ENCODE results near the gene ZNF580.

The ZNF580 gene

GRCh38 chr19:55647732-55648584 lies 7.2 kb downstream of the ZNF580 start, which contains the start of gene CCDC106:
Gene CCDC106 (plus strand): TSS chr19:55648212. CDS start chr19:55649047, 835 bp downstream.
- DNase-seq (ENCODE audit: low read depth) = peak; percentile 65

GRCh38 chr19:55648585-55649267 lies 7.9 kb downstream of the ZNF580 start:
- DNase-seq (ENCODE audit: low read depth) = no peak

- no peak for DNase-seq (ENCODE audit: low read depth)
Observed at GRCh38 chr19:55649268-55650125, 8.7 kb downstream of the ZNF580 start.

DNA sequence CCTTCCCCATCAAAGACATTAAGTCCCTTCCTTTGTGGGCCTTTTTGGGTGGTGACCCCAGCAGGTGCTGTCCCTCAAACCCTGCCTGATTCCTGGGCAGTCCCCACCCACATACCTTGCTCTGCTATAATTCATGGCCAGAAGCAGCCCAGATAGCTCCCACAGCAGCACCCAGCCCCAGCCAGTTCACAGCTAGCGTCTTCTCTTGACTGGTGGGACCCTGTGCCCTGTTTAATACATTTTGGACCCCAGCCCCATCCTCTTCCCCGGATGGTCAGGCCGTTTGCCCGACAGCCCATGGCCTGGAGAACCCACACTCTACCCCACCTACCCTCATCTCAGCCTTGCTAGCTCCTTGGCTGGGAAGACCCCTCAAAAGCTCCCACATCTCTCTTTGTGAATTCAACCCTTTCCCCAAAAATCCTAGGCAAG lies 9.3 kb downstream of the ZNF580 start:
- DNase-seq (ENCODE audit: low read depth) = no peak

DNA sequence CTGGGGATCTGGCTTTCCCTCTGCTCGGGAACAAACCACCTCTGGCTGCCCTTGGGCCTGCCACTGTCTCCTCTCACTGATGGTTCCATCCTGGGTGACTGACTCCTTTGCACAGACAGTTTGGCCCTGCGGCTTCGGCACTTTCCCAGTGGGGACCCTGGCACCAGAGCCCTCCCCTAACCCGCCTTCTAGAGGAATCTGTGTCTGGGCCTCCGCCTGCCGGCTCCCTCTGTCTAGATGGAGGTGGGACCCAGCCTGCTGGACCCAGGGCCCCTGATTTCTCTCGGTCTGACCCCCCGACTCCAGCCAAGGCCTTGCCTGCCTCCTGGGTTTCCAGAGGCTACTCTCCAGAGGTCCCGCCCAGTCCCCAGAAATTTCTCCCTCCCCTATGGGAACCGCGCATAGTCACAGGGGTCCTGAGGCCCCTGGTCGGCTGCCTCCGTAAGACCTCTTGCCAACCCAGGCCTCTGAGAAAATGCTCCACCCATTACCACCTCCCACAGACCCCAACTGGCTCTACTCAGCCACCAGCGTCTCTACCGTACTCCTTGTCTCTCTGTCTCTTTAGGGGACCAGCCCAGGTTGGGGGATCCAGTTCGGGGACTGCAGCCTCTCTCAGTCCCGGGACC lies 9.9 kb downstream of the ZNF580 start:
- DNase-seq (ENCODE audit: low read depth) = no peak

GRCh38 chr19:55651236-55651635 lies 10.4 kb downstream of the ZNF580 start:
- no peak for DNase-seq (ENCODE audit: low read depth)

- DNase-seq (ENCODE audit: low read depth) = no peak
Observed at GRCh38 chr19:55652311-55653128, 11.7 kb downstream of the ZNF580 start.

GRCh38 chr19:55653651-55654322 lies 13.0 kb downstream of the ZNF580 start:
- peak; percentile 99 for DNase-seq (ENCODE audit: low read depth)

DNA sequence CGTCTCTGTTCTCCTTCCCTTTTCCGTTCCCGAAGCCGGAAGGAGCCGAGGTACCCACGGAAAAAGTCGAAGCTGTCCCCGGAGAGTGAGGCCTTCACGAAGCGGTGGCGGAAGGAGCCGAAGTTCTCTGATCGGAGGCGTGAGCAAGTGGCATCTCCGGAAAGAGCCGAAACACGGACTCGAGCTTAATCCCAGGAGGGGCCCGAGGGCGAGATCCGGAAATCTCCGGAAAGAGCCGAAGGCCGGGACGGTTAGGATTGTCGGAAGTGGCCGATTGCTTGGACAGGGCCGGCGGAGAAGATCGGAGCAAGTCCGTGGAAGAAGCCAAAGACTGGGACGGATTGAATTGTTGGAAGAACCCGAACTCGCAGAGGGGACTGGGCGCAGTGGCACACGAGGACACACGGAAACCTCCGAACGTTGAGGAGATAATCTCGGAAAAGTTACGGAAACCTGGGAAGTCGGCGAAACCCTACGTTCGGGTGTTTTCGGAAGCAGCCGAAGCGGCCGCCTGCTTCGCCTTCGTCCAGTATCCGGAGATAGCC lies 13.6 kb downstream of the ZNF580 start:
- DNase-seq (ENCODE audit: low read depth) = peak; percentile 100

DNA sequence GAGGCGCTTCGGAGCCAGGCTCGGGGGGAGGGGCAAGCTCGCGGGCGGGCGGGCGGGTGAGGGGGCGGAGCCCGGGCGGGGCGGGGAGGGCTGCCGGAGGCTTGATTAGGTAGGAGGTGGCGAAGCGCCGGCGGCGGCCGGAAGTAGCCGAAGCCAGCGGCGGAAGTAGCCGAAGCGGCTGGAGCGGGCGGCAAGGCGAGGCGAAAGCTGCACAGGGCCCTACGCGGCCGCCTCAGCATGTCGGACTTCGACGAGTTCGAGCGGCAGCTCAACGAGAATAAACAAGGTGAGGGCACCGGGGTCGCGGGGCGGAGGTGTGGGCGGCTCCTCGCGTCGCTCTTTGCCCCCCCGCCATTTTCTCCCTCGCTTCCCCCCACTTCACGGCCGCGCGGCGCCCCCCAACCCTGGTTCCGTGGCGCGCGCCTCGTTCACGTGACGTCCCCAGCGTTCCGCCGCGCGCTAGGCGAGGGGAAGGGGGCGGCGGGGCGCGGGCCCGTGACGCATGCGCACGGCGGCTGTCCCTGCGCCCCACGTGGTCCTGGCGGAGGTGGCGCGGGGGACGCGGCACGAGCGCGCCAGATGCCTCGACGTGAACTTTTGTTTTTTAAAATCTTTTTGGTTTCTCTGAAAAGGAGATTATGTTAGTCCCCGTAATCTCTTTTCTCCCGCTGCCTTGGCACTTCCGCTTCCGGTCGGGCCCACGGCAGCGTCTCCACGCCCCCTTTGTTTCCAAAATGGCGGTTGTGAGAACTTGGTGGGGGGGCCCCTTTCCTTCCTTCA lies 14.3 kb downstream of the ZNF580 start, which contains the start of gene U2AF2:
TSS of gene U2AF2 (plus strand) at position 168 of the 780 bp plus-strand sequence. CDS start at position 238, 70 bp downstream.
- peak; percentile 91 for DNase-seq (ENCODE audit: low read depth)

DNA sequence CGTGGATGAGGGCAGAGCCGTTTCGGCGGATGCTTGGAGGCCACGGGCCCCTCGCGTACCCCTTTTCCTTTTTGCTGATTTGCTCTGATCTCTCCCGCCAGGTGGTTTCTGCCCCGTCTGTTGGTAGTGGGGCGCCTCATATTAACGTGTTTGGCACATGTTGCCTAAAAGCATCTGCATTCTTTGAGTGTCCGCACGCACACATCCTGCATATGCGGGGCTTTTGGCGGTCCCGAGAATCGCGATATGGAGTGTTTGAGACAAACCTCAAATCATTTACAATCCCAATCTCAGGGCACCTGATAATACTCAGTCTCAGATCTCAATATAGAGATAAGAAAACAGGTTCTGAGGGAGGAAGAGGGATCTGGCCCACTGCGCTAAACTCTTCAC lies 14.8 kb downstream of the ZNF580 start:
- no peak for DNase-seq (ENCODE audit: low read depth)

DNA sequence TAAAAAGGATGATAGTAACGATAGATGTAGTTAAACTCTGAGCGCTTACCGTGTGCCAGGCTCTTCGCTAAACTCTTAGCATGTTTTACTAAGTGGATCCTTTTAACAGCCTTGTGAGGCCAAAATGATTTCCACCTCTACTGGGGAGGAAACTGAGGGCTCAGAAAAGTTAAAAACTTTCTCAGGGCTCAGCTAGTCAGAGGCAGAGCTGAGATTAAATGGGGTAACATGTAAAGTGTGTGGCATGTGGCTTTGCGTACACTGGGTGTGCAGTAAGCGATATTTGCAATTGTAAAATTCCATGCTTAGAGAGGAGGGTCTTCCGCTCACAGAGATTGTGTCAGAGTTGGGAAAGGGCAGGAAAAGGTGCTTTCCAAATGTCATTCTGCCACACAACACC lies 15.8 kb downstream of the ZNF580 start:
- no peak for DNase-seq (ENCODE audit: low read depth)

- peak; percentile 20 for DNase-seq (ENCODE audit: low read depth)
Observed at GRCh38 chr19:55656988-55657747, 16.4 kb downstream of the ZNF580 start.

DNA sequence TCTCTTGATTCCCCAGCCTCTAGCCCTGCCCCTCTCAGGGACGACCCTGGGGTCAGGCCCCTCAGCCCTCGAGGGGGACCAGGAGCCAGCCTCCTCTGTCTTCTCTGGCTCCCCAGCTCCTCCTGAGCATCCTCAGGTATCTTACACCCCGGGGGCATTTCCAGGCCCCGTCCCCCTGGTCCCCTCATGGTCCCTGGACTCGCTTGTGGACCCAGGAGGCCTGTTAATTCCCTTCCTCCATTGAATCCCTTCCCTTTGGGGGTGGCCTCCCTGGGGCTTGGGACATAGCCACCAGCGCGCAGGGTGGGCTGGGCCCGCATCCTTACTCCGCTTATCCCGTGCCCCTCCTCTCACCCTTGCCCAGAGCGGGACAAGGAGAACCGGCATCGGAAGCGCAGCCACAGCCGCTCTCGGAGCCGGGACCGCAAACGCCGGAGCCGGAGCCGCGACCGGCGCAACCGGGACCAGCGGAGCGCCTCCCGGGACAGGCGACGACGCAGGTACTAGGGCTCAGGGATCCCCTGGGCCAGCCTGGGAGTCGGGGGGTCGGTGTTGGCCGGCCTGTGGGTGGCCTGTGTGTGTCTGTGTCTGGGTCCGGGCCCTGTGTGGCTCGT lies 18.2 kb downstream of the ZNF580 start:
- DNase-seq (ENCODE audit: low read depth) = no peak

- no peak for DNase-seq (ENCODE audit: low read depth)
Observed at GRCh38 chr19:55659822-55660221, 19.0 kb downstream of the ZNF580 start.

GRCh38 chr19:55660404-55660803 lies 19.6 kb downstream of the ZNF580 start:
- no peak for DNase-seq (ENCODE audit: low read depth)

GRCh38 chr19:55660991-55661390 lies 20.2 kb downstream of the ZNF580 start:
- no peak for DNase-seq (ENCODE audit: low read depth)

DNA sequence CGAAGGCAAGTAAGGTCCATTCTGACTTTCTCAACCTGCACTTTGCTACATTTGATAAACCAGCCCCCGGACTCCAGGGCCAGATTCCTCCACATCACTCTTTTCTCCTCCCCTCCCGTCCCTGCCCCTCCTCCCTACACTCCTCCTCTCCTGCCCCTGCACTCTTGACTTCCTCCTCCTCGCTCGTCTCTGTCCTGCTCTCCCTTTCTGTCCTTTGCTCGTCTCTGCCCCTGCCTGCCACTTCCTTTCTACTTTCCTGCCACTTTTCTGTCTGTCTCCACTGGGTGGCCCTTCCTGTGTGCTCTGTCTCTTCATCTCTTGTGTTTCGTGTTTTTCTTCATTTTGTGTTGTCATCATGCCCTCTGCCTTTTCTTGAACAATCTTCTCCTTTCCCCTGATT lies 21.0 kb downstream of the ZNF580 start:
- DNase-seq (ENCODE audit: low read depth) = no peak

Measured in EH (cell line).